Suprapubic skin (tissue), 4 donors: ENCODE measurements around the gene HLA-DRB1. TPM values are rescaled to one million over a fixed set of nuclear protein-coding genes. Genes with fewer than 3 reads are reported as not detected.
"Not testable (repeated sequence)": the region's sequence is repeated elsewhere in the genome, so short reads cannot be mapped to it uniquely, and the experiment has no call there.

Experiments
- DNase-seq, 2 donors: peaks; one replicate each; pipeline ENCODE4 v3.0.0-alpha.2; 2019; ENCODE audit warnings: low spot score in 2 of 2
- H3K27ac ChIP-seq: fragments of 200-600 bp; sonication (generic); one replicate; pipeline ENCODE4 v1.5.1; 2019
- H3K27me3 ChIP-seq: fragments of 200-600 bp; sonication (generic); one replicate; pipeline ENCODE4 v1.5.1; 2019
- H3K36me3 ChIP-seq: fragments of 200-600 bp; sonication (generic); one replicate; pipeline ENCODE4 v1.5.1; 2019
- H3K4me1 ChIP-seq: fragments of 200-600 bp; sonication (generic); one replicate; pipeline ENCODE4 v1.5.1; 2019
- H3K4me3 ChIP-seq: fragments of 200-600 bp; sonication (generic); one replicate; pipeline ENCODE4 v1.5.1; 2019; ENCODE audit warnings: mild to moderate bottlenecking
- H3K9me3 ChIP-seq: fragments of 200-600 bp; sonication (generic); one replicate; pipeline ENCODE4 v1.5.1; 2019
- CTCF ChIP-seq, 2 donors: fragments of 200-600 bp in 1 of 2; fragments of 450-650 bp in 1 of 2; sonication (generic) in 1 of 2; IDR thresholded peaks; one replicate each; pipeline ENCODE4 v1.5.1; 2016 to 2019; ENCODE audit warnings: antibody characterized with exemption in 2 of 2, mild to moderate bottlenecking in 1 of 2, moderate library complexity in 1 of 2
- EP300 ChIP-seq: sonication (generic); formaldehyde crosslinking; IDR thresholded peaks from one replicate; pipeline ENCODE4 v1.6.1; 2017; ENCODE audit warnings: antibody characterized with exemption
- POLR2A ChIP-seq, 2 donors: fragments of 450-650 bp; IDR thresholded peaks; one replicate each; pipeline ENCODE4 v1.6.1; 2017; ENCODE audit warnings: antibody characterized with exemption in 2 of 2, mild to moderate bottlenecking in 2 of 2, moderate library complexity in 2 of 2
- POLR2AphosphoS5 ChIP-seq, 3 donors: sonication (generic); formaldehyde crosslinking; IDR thresholded peaks; one replicate each; pipeline ENCODE4 v1.6.1; 2017; ENCODE audit warnings: antibody characterized with exemption in 3 of 3
- WGBS: methylation state at CpG from one replicate; pipeline ENCODE4 v1.1.5; 2018; 5-methylcytosine and 5-hydroxymethylcytosine counted together
- total RNA-seq, 4 donors: library from RNA; depleted of rRNA; stranded (reverse); fragments of >200 nt; gene quantifications; one replicate each; pipeline ENCODE4 v1.1.0, GENCODE V29; 2016

HLA-DRB1 gene
- total RNA-seq, 4 donors from 2014 or later, result 28.0 to 39.3 (median 37.0) TPM

GRCh38 chr6:32539839-32540238 is 49.8 kb downstream of the HLA-DRB1 start:
- Histone ChIP-seq H3K4me1 (no peaks in the 10 kb centered on the region), H3K4me3 (no peak overlapping the region), H3K9me3 (no peaks in the 10 kb centered on the region), H3K27me3 (no peaks in the 10 kb centered on the region), H3K36me3 (no peaks in the 10 kb centered on the region), H3K27ac (no peak overlapping the region)
- WGBS, result 86% methylated on average over 5 of the region's 5 CpGs
- no peak for TF ChIP-seq POLR2AphosphoS5 (IDR thresholded peaks at IDR 0.05)
- no peak for TF ChIP-seq POLR2A (IDR thresholded peaks at IDR 0.05)
- TF ChIP-seq CTCF (IDR thresholded peaks at IDR 0.05), result no peak
- no peak for TF ChIP-seq EP300
- DNase-seq, result no peak

GRCh38 chr6:32530431-32530793 is 59.2 kb downstream of the HLA-DRB1 start:
- H3K27ac ChIP-seq, H3K9me3 ChIP-seq: not testable (repeated sequence)

GRCh38 chr6:32529697-32530430 is 59.8 kb downstream of the HLA-DRB1 start, which contains the start of gene HLA-DRB5:
TSS of gene HLA-DRB5 (minus strand) at chr6:32530287. CDS start at chr6:32530224, 63 bp downstream.
- peak in 1 of 2 donors; percentile 58 for DNase-seq
- no peaks in the 10 kb centered on the region for H3K27me3 ChIP-seq
- no peak within 1 kb of the TSS for H3K4me3 ChIP-seq
- H3K9me3 ChIP-seq, result no peaks in the 10 kb centered on the region
- TF ChIP-seq POLR2A (IDR thresholded peaks at IDR 0.05) (no peak), POLR2AphosphoS5 (IDR thresholded peaks at IDR 0.05) (no peak)
- H3K27ac ChIP-seq, result no peak within 1 kb of the TSS
- H3K4me1 ChIP-seq, result no peaks in the 10 kb centered on the region
- WGBS, result 44% methylated on average over 4 of the region's 4 CpGs
- H3K36me3 ChIP-seq, result no peaks in the 10 kb centered on the region

More at GRCh38 chr6:32530431-32530793, 59.2 kb downstream of the HLA-DRB1 start:
- H3K4me3 ChIP-seq, H3K27me3 ChIP-seq, H3K4me1 ChIP-seq, DNase-seq, H3K36me3 ChIP-seq: not testable (repeated sequence)
- WGBS, result 28% methylated on average over 3 of the region's 3 CpGs

Other genes with a start within 250 kb of the HLA-DRB1 start
- gene TSBP1, start 217.9 kb downstream of the HLA-DRB1 start, total RNA-seq, result not detected
- not detected for gene BTNL2, start 182.7 kb downstream of the HLA-DRB1 start, total RNA-seq
- 100 to 1,000 TPM; 126 to 261 (median 220) TPM for gene HLA-DRA, start 150.0 kb downstream of the HLA-DRB1 start, total RNA-seq
- gene HLA-DRB5, start 59.6 kb downstream of the HLA-DRB1 start, total RNA-seq, result 10 to 100 TPM in 1 of 4 donors, 1 to 10 TPM in 1, not detected in 2; 1.3 to 36.0 TPM
- gene HLA-DQA1, start 47.6 kb upstream of the HLA-DRB1 start, total RNA-seq, result 10 to 100 TPM in 3 of 4 donors, 1 to 10 TPM in 1; 8.6 to 21.3 (median 11.5) TPM
- gene HLA-DQB1, start 76.8 kb upstream of the HLA-DRB1 start, total RNA-seq, result 1 to 10 TPM; 1.6 to 9.4 (median 3.7) TPM
- 10 to 100 TPM in 1 of 4 donors, 1 to 10 TPM in 3; 2.8 to 12.5 (median 5.5) TPM for gene HLA-DQA2, start 151.5 kb upstream of the HLA-DRB1 start, total RNA-seq
- gene HLA-DQB2, start 173.7 kb upstream of the HLA-DRB1 start, total RNA-seq, result 10 to 100 TPM; 60.4 to 97.2 (median 80.9) TPM
- 1 to 10 TPM; 1.6 to 5.1 (median 2.7) TPM for gene HLA-DOB, start 227.2 kb upstream of the HLA-DRB1 start, total RNA-seq
- 10 to 100 TPM; 17.7 to 20.8 (median 20.1) TPM for gene TAP2, start 248.9 kb upstream of the HLA-DRB1 start, total RNA-seq